ENCODE results near the gene GNRH2.
"Not testable (repeated sequence)": the region's sequence is repeated elsewhere in the genome, so short reads cannot be mapped to it uniquely, and the experiment has no call there.

GNRH2 gene

DNA sequence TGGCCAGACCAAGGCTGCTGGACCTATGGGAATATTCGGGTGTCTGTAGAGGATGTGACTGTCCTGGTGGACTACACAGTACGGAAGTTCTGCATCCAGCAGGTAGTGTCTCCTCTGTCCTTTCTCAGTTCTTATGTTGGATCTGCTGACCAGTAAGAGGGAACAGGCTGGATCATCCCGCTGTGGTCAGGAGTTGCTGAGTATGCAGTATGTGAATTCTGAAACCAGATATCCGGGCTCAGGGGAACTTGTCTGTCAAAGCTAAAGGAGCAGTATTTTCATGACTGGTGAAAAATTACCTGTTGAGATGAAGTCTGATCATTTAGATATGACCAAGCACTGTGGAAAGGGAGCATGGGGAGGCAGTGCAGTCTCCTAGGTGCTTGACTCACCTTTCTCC, 22.1 kb upstream of the GNRH2 start:
- no peak for DNase-seq
- Histone ChIP-seq H3K9me3 (no peaks in the 10 kb centered on the region), H3K27ac (no peak overlapping the region), H3K4me1 (no peaks in the 10 kb centered on the region), H3K4me3 (no peak overlapping the region), H3K27me3 (no peaks in the 10 kb centered on the region), H3K36me3 (peaks cover 51 to 78% (median 63%) of the 10 kb centered on the region in 3 donors)
- TF ChIP-seq, protein P1, sequence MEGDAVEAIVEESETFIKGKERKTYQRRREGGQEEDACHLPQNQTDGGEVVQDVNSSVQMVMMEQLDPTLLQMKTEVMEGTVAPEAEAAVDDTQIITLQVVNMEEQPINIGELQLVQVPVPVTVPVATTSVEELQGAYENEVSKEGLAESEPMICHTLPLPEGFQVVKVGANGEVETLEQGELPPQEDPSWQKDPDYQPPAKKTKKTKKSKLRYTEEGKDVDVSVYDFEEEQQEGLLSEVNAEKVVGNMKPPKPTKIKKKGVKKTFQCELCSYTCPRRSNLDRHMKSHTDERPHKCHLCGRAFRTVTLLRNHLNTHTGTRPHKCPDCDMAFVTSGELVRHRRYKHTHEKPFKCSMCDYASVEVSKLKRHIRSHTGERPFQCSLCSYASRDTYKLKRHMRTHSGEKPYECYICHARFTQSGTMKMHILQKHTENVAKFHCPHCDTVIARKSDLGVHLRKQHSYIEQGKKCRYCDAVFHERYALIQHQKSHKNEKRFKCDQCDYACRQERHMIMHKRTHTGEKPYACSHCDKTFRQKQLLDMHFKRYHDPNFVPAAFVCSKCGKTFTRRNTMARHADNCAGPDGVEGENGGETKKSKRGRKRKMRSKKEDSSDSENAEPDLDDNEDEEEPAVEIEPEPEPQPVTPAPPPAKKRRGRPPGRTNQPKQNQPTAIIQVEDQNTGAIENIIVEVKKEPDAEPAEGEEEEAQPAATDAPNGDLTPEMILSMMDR (IDR thresholded peaks at IDR 0.05): no peak
- intact Hi-C loops (cut with DNase I; ENCODE audit: low total_unique reads): no loop called here

DNA sequence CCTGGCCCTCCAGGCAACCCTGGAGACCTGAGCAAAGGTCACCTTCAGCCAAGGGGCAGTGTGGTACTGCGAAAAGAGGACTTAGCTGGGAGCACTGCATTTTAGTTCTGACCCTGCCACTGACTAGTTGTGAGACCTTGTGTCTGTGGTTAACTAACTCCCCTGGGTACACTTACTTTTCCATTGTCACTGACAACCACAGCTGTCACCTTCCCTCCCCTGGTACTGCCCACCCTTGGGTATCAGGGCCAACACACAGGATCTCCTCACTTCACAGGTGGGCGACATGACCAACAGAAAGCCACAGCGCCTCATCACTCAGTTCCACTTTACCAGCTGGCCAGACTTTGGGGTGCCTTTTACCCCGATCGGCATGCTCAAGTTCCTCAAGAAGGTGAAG, 21.6 kb upstream of the GNRH2 start:
- H3K4me1 ChIP-seq: no peaks in the 10 kb centered on the region
- intact Hi-C loops (cut with DNase I; ENCODE audit: low total_unique reads): no loop called here
- TF ChIP-seq, protein P1 (IDR thresholded peaks at IDR 0.05): no peak
- DNase-seq: no peak
- H3K36me3 ChIP-seq: peaks cover 51 to 78% (median 64%) of the 10 kb centered on the region in 3 donors
- H3K27me3 ChIP-seq: no peaks in the 10 kb centered on the region
- no peak overlapping the region for H3K4me3 ChIP-seq
- H3K27ac ChIP-seq: no peak overlapping the region
- no peaks in the 10 kb centered on the region for H3K9me3 ChIP-seq

- peaks cover 49 to 80% (median 65%) of the 10 kb centered on the region in 3 donors for H3K36me3 ChIP-seq
- intact Hi-C loops (cut with DNase I; ENCODE audit: low total_unique reads); DNase-seq; H3K27me3 ChIP-seq; H3K27ac ChIP-seq; H3K9me3 ChIP-seq; H3K4me1 ChIP-seq; H3K4me3 ChIP-seq: not testable (repeated sequence)
These were observed 20.6 kb upstream of the GNRH2 start for GRCh38 chr20:3022559-3023490.

DNA sequence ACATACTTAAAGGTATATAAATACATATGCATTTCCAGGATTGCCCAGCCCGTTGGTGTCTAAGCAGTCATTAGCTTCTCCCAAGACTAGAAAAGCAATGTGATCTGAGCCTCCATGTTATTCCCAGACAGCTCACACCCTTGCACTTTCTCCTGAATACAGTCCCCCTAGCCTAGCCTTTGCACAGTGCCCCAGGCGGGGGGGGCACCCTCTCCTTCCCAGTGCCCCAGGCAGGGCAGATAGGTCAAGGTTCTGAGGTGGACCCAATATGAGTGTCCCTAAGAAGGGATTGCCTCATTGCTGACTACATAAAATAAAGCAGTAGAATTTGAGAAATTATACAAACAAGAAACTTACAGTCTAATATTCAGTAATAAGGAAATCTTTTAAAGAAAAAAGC, 15.4 kb upstream of the GNRH2 start:
- TF ChIP-seq, protein P1 (IDR thresholded peaks at IDR 0.05): no peak
- H3K4me1 ChIP-seq: peaks cover 0 to 5% (median 1%) of the 10 kb centered on the region in 4 donors
- peaks cover 31 to 89% (median 37%) of the 10 kb centered on the region in 3 donors for H3K36me3 ChIP-seq
- H3K27me3 ChIP-seq: no peaks in the 10 kb centered on the region
- intact Hi-C loops (cut with DNase I; ENCODE audit: low total_unique reads): no loop called here
- no peak overlapping the region for H3K27ac ChIP-seq
- no peak for DNase-seq
- H3K9me3 ChIP-seq: no peaks in the 10 kb centered on the region
- no peak overlapping the region for H3K4me3 ChIP-seq

GRCh38 chr20:3031524-3032147, 11.8 kb upstream of the GNRH2 start:
- TF ChIP-seq, protein P1 (IDR thresholded peaks at IDR 0.05): no peak
- DNase-seq: no peak
- H3K27ac ChIP-seq: no peak overlapping the region
- H3K27me3 ChIP-seq: no peaks in the 10 kb centered on the region
- intact Hi-C loops (cut with DNase I; ENCODE audit: low total_unique reads): no loop called here
- peaks cover 0 to 8% (median 3%) of the 10 kb centered on the region in 4 donors for H3K4me1 ChIP-seq
- no peaks in the 10 kb centered on the region for H3K9me3 ChIP-seq
- peaks cover 13 to 73% (median 31%) of the 10 kb centered on the region in 3 donors for H3K36me3 ChIP-seq
- H3K4me3 ChIP-seq: no peak overlapping the region

GRCh38 chr20:3032624-3033023, 10.8 kb upstream of the GNRH2 start:
- DNase-seq: peak; percentile 78 to 80
- Histone ChIP-seq H3K36me3 (peaks cover 20 to 73% (median 31%) of the 10 kb centered on the region in 3 donors), H3K27me3 (no peaks in the 10 kb centered on the region), H3K27ac (peak overlapping the region; percentile 1 to 50), H3K9me3 (no peaks in the 10 kb centered on the region), H3K4me1 (peaks cover 0 to 8% (median 3%) of the 10 kb centered on the region in 4 donors), H3K4me3 (no peak overlapping the region)
- TF ChIP-seq, protein P1 (IDR thresholded peaks at IDR 0.05): no peak
- intact Hi-C loops (cut with DNase I; ENCODE audit: low total_unique reads): no loop called here

Data from tibial artery (tissue), 4 donors.